ENCODE measurements around the gene GPSM1.

GPSM1 gene

DNA sequence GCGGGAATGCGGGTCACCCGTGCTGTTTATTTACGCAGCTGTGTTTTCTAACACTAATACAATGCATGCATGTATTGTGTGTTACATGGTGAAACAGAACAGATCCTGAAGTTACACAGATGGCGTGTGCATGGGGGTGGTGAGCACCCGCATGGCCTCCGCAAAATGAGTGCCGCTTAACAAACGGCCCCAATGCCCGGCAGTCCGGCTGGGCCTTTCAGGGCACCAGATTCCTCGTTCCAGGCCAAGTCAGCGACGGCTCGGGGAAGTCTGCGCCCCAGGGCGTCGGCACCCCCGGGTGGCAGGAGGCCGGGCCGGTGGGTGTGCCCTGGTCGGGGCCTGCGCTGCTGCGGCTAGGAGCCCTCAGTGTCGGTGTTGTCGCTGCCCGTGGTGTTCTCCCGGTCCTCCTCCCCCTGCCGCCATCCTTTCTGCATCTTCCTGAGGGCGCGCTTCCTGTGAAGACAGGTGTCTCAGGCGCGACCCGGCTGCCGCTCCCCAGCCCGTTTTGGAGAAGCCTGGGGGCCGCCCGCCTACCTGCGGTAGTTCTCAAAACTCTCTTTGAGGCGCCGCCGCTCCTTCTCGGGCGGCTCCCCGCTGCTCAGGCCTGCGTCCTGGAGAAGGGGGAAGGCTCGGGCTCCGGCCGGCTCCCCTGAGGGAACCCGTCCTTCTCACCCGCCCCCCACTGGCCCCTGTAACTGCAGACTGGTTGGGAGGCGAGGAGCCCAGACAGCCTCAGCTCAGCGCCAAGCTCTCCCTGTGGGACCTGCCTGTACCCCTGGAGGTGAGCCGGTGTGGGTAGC is 36.8 kb downstream of the GPSM1 start:
- no peak for DNase-seq

GRCh38 chr9:136364942-136365774 is 37.8 kb downstream of the GPSM1 start:
- DNase-seq = no peak

- no peak for DNase-seq
Observed at GRCh38 chr9:136365775-136366222, 38.5 kb downstream of the GPSM1 start.

DNA sequence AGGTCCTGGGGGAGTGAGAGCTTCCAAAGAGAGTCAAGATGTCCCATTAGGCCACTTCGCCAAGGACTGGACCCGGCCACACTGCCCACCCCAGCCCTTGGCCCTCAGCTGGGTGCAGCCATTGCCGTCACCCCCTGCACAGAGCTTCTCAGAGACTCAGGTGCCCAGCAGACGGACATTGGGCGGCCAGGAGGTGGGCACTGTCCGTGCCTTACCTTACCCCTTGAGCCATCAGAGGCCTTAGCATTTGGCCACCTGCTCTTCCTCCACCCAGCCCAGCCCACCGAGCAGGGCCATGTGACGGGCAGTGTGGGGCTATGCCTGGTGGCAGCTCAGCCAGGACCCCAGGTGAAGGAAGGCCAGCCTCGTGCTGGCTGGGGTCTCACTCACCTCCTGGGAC is 39.5 kb downstream of the GPSM1 start:
- no peak for DNase-seq

GRCh38 chr9:136367296-136368145 is 40.2 kb downstream of the GPSM1 start:
- DNase-seq = no peak

DNA sequence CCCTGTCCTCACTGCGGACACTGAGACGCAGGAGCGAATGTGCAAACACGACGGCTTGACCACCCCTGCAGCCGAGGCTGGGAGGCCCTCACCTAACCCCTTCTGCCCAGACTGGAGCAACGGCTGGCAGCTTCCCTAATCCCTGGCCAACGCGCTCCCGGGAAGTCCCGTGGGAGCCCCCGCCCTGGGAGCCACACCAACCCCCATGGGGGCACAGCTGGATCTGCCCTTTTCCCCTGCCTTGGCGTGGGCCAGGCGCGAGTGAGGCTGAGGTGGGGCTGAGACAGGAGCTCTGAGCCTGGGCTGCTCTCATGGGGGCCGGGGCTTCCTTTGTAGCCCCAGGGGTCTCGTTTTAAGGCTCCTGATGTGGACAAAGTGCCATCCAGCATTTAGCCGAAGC is 40.9 kb downstream of the GPSM1 start:
- no peak for DNase-seq

GRCh38 chr9:136370037-136370436 is 42.7 kb downstream of the GPSM1 start:
- no peak for DNase-seq

- no peak for DNase-seq
Observed at GRCh38 chr9:136370687-136371532, 43.6 kb downstream of the GPSM1 start.

GRCh38 chr9:136371533-136371880 is 44.2 kb downstream of the GPSM1 start:
- DNase-seq = no peak

GRCh38 chr9:136372006-136372405 is 44.7 kb downstream of the GPSM1 start:
- DNase-seq = no peak

DNA sequence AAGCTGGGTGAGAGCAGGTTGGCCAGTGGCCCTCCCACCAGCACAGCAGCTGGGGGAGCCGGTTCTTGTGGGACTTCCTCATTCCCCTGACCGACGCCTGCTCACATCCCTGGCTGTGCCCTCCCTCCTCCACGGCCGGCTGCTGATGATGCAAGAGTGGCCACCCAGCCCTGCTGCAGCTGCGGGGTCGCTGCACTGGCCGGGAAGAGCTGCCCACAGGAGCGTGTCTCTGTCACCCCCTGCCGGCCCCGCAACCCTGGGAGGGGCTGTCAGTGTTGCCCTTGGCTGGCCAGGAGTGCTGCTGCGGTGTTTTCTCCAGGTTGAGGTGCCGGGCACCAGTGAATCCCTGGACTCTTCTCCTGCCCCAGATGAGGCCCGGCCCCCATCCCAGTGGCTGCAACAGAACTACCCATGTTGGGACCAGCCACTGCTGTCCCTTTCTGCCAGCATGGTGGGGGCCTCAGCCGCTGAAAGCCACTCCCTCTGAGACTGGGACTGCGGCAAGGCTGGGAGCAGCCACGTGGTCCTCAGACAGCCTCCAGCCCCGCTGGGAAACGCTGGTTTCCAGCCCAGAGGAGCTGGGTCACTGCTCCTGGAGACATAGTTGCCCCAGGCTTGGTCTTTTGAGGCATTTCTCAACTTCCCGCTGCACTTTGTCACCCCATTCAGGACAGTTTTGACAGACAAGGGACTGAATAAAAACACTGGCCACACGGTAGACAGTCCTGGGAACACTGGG is 45.4 kb downstream of the GPSM1 start:
- no peak for DNase-seq

- no peak for DNase-seq
Observed at GRCh38 chr9:136373300-136374182, 46.2 kb downstream of the GPSM1 start, which contains the start of gene CARD9. TSS of gene CARD9 (minus strand) at chr9:136373669. CDS start at chr9:136372078, 1,591 bp downstream.

DNA sequence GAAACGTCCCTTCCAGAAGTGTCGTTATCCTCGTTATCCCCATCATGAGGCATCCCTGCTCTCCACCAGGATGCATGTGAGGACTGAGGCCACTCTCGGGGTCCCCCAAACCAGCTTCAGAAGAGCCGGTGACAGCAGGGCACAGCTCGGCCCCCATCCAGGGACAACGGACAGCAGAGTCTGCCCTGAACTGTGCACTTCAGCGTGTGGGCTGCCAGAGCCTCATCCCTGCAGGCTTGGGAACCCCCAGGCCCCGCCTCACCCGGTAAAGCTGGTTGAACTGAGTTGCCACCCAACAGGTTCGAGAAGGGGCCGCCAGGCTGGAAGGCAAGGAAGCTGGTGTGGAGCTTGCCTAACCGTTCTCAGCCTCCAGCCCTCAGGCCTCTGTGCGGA is 46.8 kb downstream of the GPSM1 start:
- DNase-seq = no peak

- no peak for DNase-seq
Observed at GRCh38 chr9:136375096-136375495, 47.8 kb downstream of the GPSM1 start.

GRCh38 chr9:136376457-136376856 is 49.1 kb downstream of the GPSM1 start:
- DNase-seq = no peak

- no peak for DNase-seq
Observed at GRCh38 chr9:136377341-136378169, 50.2 kb downstream of the GPSM1 start.

GRCh38 chr9:136378170-136379002 is 51.0 kb downstream of the GPSM1 start:
- DNase-seq = no peak

DNA sequence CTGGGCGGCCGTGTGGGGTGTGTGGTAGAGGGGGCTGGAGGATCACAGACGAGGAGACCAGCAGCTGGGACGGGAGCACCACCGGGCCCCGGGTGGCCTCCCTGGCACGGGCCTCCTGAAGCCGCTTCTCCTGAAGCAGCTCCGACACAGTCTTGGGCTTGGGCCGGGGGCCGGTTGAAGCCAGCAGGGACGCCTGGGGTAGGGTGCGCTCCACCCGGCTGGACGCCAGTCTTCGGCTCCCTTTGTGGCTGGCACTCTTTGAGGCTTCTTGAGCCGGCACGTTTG is 51.6 kb downstream of the GPSM1 start:
- DNase-seq = no peak

DNA sequence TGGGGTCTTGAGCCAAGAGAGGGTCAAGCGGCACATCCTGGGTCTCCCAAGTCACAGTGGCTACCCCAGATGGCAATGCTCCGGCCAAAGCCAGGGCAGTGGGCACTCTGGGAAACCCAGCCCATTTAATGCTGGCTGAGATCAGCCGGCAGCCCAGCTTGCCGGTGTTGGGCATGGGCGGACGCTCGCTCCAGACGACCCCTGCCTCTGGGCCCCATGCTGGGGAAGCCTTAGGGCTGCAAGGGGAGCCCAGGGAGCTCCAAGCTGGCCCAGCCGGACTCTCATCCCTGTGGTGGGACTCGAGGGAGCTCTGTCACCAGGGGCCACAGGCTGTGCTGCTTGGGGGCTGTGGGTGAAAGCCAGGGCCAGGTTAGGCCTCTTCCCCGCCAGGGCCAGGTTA is 52.1 kb downstream of the GPSM1 start:
- DNase-seq = no peak
